Measurements from ENCODE around the gene DCDC2B. TPM values are rescaled to one million over a fixed set of nuclear protein-coding genes. Genes with fewer than 3 reads are reported as not detected.

Gene DCDC2B
- total and polyA plus RNA-seq, 2 of the 13 experiments (the other 11 are each of a cell fraction or from before 2014, with no cell fraction given): not detected

DNA sequence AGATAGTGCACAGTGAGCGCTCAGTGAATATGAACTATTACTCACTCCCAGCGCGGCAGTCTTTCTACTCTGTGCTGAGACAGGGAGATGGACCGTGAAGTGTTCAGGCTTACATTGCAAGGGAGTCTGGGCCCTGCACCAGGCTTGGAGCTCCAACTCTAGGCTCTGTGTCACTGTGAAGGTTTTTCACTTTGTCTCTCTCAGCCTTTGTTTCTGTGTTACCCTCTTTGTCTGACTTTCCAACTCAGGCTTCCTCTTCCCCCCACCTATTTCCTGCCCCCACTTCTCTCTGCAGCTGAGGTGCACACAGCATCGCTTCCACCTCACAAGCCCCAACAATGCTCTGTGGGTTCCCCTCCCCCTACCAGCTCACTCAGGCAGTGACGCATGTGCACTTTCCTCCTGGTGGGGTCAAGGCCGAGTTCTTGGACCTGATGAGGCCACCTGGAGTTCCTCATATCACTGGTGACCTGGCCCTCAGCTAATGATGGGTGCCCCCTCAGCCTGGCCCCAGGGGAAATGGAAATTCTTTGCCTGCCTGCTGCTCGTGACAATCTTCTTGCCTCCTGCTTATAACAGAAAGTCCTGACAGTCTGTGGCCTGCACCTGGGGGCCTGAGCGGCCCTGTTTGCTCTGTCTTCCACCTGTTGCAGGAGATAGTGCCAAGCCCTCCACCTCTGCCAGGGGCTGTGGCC lies 41.1 kb downstream of the DCDC2B start (continued):
- peak; percentile 22; the same call in 1 of the 2 replicates for TF ChIP-seq ZFP37 (CRISPR knock-in tag; IDR thresholded peaks at IDR 0.05; ENCODE audit: borderline replicate concordance)
- TF ChIP-seq ZSCAN29 (CRISPR knock-in tag; conservative IDR thresholded peaks at IDR 0.05): peak; percentile 78
- TF ChIP-seq SYNCRIP (IDR thresholded peaks at IDR 0.05; ENCODE audit: insufficient read depth, low read depth, low read length): no peak
- 0 out of 2 replicates have a peak, but pooled peaks have one; percentile 64 for TF ChIP-seq TP53 (CRISPR knock-in tag; conservative IDR thresholded peaks at IDR 0.05)
- TF ChIP-seq U2AF1 (optimal IDR thresholded peaks at IDR 0.05; ENCODE audit: low read depth, low read length): peak; percentile 28
- no peak for TF ChIP-seq JUNB (CRISPR knock-in tag; IDR thresholded peaks at IDR 0.05; ENCODE audit: borderline replicate concordance)
- TF ChIP-seq NR3C1 (CRISPR knock-in tag; IDR thresholded peaks at IDR 0.05): no peak
- peak; percentile 85 for TF ChIP-seq IRF2 (CRISPR knock-in tag; IDR thresholded peaks at IDR 0.05)
- TF ChIP-seq, protein P1, sequence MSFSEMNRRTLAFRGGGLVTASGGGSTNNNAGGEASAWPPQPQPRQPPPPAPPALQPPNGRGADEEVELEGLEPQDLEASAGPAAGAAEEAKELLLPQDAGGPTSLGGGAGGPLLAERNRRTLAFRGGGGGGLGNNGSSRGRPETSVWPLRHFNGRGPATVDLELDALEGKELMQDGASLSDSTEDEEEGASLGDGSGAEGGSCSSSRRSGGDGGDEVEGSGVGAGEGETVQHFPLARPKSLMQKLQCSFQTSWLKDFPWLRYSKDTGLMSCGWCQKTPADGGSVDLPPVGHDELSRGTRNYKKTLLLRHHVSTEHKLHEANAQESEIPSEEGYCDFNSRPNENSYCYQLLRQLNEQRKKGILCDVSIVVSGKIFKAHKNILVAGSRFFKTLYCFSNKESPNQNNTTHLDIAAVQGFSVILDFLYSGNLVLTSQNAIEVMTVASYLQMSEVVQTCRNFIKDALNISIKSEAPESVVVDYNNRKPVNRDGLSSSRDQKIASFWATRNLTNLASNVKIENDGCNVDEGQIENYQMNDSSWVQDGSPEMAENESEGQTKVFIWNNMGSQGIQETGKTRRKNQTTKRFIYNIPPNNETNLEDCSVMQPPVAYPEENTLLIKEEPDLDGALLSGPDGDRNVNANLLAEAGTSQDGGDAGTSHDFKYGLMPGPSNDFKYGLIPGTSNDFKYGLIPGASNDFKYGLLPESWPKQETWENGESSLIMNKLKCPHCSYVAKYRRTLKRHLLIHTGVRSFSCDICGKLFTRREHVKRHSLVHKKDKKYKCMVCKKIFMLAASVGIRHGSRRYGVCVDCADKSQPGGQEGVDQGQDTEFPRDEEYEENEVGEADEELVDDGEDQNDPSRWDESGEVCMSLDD (CRISPR knock-in tag; IDR thresholded peaks at IDR 0.05; ENCODE audit: borderline replicate concordance): peak; percentile 64; the same call in 1 of the 2 replicates
- TF ChIP-seq ZNF136 (CRISPR knock-in tag; IDR thresholded peaks at IDR 0.05; ENCODE audit: low read depth): no peak
- TF ChIP-seq GATA4 (IDR thresholded peaks at IDR 0.05; ENCODE audit: borderline replicate concordance, low read depth): peak; percentile 22; the same call in 1 of the 2 replicates
- peak; percentile 81 for TF ChIP-seq ZMYM4 (CRISPR knock-in tag; IDR thresholded peaks at IDR 0.05)
- TF ChIP-seq ZSCAN9 (CRISPR knock-in tag; IDR thresholded peaks at IDR 0.05; ENCODE audit: borderline replicate concordance): no peak
